B cell (primary cell): ENCODE measurements around the gene INTS14.

Experiments
- EZH2 ChIP-seq: IDR thresholded peaks from 2 replicates; pipeline ENCODE4 v1.6.1; 2012; ENCODE audit warnings: borderline replicate concordance, low read depth, mild to moderate bottlenecking, moderate library complexity, low read length; ENCODE audit not compliant: insufficient read depth, poor library complexity, severe bottlenecking
- TF ChIP-seq, protein P1 (sequence below): fragments of 200-600 bp; IDR thresholded peaks from one replicate; pipeline ENCODE4 v1.8.0; 2022; ENCODE audit warnings: antibody characterized with exemption, mild to moderate bottlenecking

DNA sequence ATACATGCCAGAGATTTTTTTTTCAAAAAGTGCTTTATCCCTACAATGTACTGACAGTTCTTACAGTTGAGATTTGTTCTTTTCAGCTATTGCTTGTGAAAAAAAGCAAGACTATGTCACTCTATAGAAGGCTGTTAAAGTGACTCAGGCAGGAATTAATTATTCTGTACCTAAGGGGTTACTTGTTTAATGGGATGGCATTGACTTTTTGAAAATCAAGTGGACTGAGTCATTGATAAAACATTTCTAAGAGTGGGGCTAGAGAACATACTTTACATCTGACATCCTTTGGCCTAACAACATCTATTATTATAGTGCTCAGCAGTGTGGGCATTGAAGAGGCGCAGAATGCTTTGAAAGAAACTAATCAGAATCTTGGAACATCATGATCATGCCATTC, 34.3 kb downstream of the INTS14 start:
- TF ChIP-seq, protein P1, sequence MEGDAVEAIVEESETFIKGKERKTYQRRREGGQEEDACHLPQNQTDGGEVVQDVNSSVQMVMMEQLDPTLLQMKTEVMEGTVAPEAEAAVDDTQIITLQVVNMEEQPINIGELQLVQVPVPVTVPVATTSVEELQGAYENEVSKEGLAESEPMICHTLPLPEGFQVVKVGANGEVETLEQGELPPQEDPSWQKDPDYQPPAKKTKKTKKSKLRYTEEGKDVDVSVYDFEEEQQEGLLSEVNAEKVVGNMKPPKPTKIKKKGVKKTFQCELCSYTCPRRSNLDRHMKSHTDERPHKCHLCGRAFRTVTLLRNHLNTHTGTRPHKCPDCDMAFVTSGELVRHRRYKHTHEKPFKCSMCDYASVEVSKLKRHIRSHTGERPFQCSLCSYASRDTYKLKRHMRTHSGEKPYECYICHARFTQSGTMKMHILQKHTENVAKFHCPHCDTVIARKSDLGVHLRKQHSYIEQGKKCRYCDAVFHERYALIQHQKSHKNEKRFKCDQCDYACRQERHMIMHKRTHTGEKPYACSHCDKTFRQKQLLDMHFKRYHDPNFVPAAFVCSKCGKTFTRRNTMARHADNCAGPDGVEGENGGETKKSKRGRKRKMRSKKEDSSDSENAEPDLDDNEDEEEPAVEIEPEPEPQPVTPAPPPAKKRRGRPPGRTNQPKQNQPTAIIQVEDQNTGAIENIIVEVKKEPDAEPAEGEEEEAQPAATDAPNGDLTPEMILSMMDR = no peak
- no peak for TF ChIP-seq EZH2
